Keratinocyte (primary cell): Measurements from ENCODE around the gene MSANTD3.

Source experiments
- CTCF ChIP-seq, 3 experiments: IDR thresholded peaks in 1 of 3; conservative IDR thresholded peaks in 1 of 3; optimal IDR thresholded peaks in 1 of 3; 2 replicates in 2 of 3; 3 replicates in 1 of 3; pipeline versions ENCODE3 to v1.5.1; 2011; ENCODE audit warnings: low read length in 3 of 3, mild to moderate bottlenecking in 3 of 3, moderate library complexity in 2 of 3, control low read depth in 1 of 3, inconsistent platforms in 1 of 3; ENCODE audit not compliant: insufficient read depth in 2 of 3; ENCODE audit errors: extremely low read depth in 1 of 3
- EZH2 ChIP-seq: IDR thresholded peaks from one replicate; pipeline ENCODE4 v1.6.1; 2012; ENCODE audit warnings: inconsistent platforms, mild to moderate bottlenecking, low read length, moderate library complexity

GRCh38 chr9:100413839-100414420 is 13.0 kb upstream of the MSANTD3 start:
- TF ChIP-seq CTCF (optimal IDR thresholded peaks at IDR 0.05 in 1 of 3, IDR thresholded peaks at IDR 0.05 in 1 of 3, conservative IDR thresholded peaks at IDR 0.05 in 1 of 3; ENCODE audit: extremely low read depth in 1 of 3, insufficient read depth in 2 of 3, low read length in 3 of 3), result no peak
- TF ChIP-seq EZH2, result no peak
